Activated T-helper 1 cell treated with anti-CD3 and anti-CD28 coated beads, Interleukin-12 subunit alpha, Interleukin-12 subunit beta, Interleukin-2, Interleukin-4 antibody, amounts not matched to agents 30 ng/mL and 10 ng/mL and 1 ng/mL, durations not matched to agents 14 hours and 24 hours and 36 hours (primary cell): Measurements from ENCODE around the gene KLHL18. TPM values are rescaled to one million over a fixed set of nuclear protein-coding genes. Genes with fewer than 3 reads are reported as not detected.
"Not testable (repeated sequence)": the region's sequence is repeated elsewhere in the genome, so short reads cannot be mapped to it uniquely, and the experiment has no call there.

ENCODE experiments used
- DNase-seq: peaks from one replicate; pipeline ENCODE4 v3.0.0; 2021; ENCODE audit warnings: low spot score
- H3K27ac Mint-ChIP-seq: one replicate; pipeline ENCODE4 v1.8.0; 2021; ENCODE audit warnings: mild to moderate bottlenecking, mixed read lengths
- H3K27me3 Mint-ChIP-seq: one replicate; pipeline ENCODE4 v1.8.0; 2022; ENCODE audit warnings: mild to moderate bottlenecking, moderate library complexity, mixed read lengths; ENCODE audit not compliant: insufficient read depth
- H3K36me3 Mint-ChIP-seq: one replicate; pipeline ENCODE4 v1.8.0; 2021; ENCODE audit warnings: low read depth, mixed read lengths
- H3K4me1 Mint-ChIP-seq: one replicate; pipeline ENCODE4 v1.8.0; 2021; ENCODE audit warnings: low read depth, mixed read lengths
- H3K4me3 Mint-ChIP-seq: one replicate; pipeline ENCODE4 v1.8.0; 2021; ENCODE audit warnings: mild to moderate bottlenecking, moderate library complexity, mixed read lengths
- H3K9me3 Mint-ChIP-seq: one replicate; pipeline ENCODE4 v1.8.0; 2021; ENCODE audit warnings: mixed read lengths
- intact Hi-C: fragments of 100-400 bp; cut with micrococcal nuclease; formaldehyde crosslinking; loops from one replicate; pipeline ENCODE4 v1.15.1; 2024
- total RNA-seq: library from RNA; stranded (reverse); gene quantifications from 2 replicates; pipeline ENCODE4 v1.2.3, GENCODE V29; 2022

The KLHL18 gene
- total RNA-seq, 1 donor from 2014 or later = 48.3 TPM

GRCh38 chr3:47365213-47366153 is 82.7 kb downstream of the KLHL18 start:
- Mint-ChIP-seq H3K36me3 (no peaks in the 10 kb centered on the region), H3K27me3 (peaks cover 4% of the 10 kb centered on the region), H3K9me3 (peaks cover under 1% of the 10 kb centered on the region), H3K27ac (no peak overlapping the region), H3K4me1 (peaks cover 9% of the 10 kb centered on the region), H3K4me3 (no peak overlapping the region)
- intact Hi-C loops = no loop called here
- no peak for DNase-seq

GRCh38 chr3:47366833-47367232 is 84.1 kb downstream of the KLHL18 start:
- no peak overlapping the region for H3K4me3 Mint-ChIP-seq
- H3K9me3 Mint-ChIP-seq = no peaks in the 10 kb centered on the region
- no peak for DNase-seq
- no peak overlapping the region for H3K27ac Mint-ChIP-seq
- intact Hi-C loops = no loop called here
- H3K4me1 Mint-ChIP-seq = peaks cover 9% of the 10 kb centered on the region
- no peaks in the 10 kb centered on the region for H3K36me3 Mint-ChIP-seq
- H3K27me3 Mint-ChIP-seq = peaks cover 4% of the 10 kb centered on the region

- DNase-seq = no peak
- Mint-ChIP-seq H3K4me3 (no peak overlapping the region), H3K9me3 (no peaks in the 10 kb centered on the region), H3K27me3 (peaks cover 10% of the 10 kb centered on the region), H3K36me3 (no peaks in the 10 kb centered on the region), H3K4me1 (peaks cover 3% of the 10 kb centered on the region), H3K27ac (no peak overlapping the region)
- intact Hi-C loops = no loop called here
These were observed 84.9 kb downstream of the KLHL18 start for GRCh38 chr3:47367631-47368030.

GRCh38 chr3:47370020-47370419 is 87.3 kb downstream of the KLHL18 start:
- H3K27ac Mint-ChIP-seq, DNase-seq, H3K36me3 Mint-ChIP-seq, H3K9me3 Mint-ChIP-seq, H3K4me1 Mint-ChIP-seq, H3K4me3 Mint-ChIP-seq: not testable (repeated sequence)
- H3K27me3 Mint-ChIP-seq = peaks cover 15% of the 10 kb centered on the region
- intact Hi-C loops = loop anchor here (2.0 kb wide), 1 partner anchor 503 kb away; no protein-coding TSS in a partner anchor

GRCh38 chr3:47370887-47371697 is 88.3 kb downstream of the KLHL18 start:
- Mint-ChIP-seq H3K27ac (no peak overlapping the region), H3K4me3 (no peak overlapping the region), H3K27me3 (peaks cover 15% of the 10 kb centered on the region), H3K9me3 (no peaks in the 10 kb centered on the region), H3K4me1 (no peaks in the 10 kb centered on the region), H3K36me3 (no peaks in the 10 kb centered on the region)
- intact Hi-C loops = loop anchor here (1.0 to 2.0 kb wide), 2 partner anchors 504 to 666 kb away; no protein-coding TSS in a partner anchor
- DNase-seq = no peak

- Mint-ChIP-seq H3K36me3 (no peaks in the 10 kb centered on the region), H3K27me3 (peaks cover 11% of the 10 kb centered on the region), H3K9me3 (no peaks in the 10 kb centered on the region), H3K4me3 (no peak overlapping the region), H3K4me1 (peaks cover 14% of the 10 kb centered on the region), H3K27ac (no peak overlapping the region)
- DNase-seq = no peak
- intact Hi-C loops = no loop called here
These were observed 91.8 kb downstream of the KLHL18 start for GRCh38 chr3:47374587-47374986.

- intact Hi-C loops = no loop called here
- Mint-ChIP-seq H3K27ac (no peak overlapping the region), H3K4me1 (peaks cover 24% of the 10 kb centered on the region), H3K4me3 (no peak overlapping the region), H3K36me3 (peaks cover 6% of the 10 kb centered on the region), H3K9me3 (no peaks in the 10 kb centered on the region), H3K27me3 (peaks cover 11% of the 10 kb centered on the region)
- no peak for DNase-seq
These were observed 93.6 kb downstream of the KLHL18 start for GRCh38 chr3:47376393-47376792.

GRCh38 chr3:47377186-47377585 is 94.4 kb downstream of the KLHL18 start:
- intact Hi-C loops = no loop called here
- Mint-ChIP-seq H3K4me1 (peaks cover 30% of the 10 kb centered on the region), H3K9me3 (no peaks in the 10 kb centered on the region), H3K36me3 (peaks cover 9% of the 10 kb centered on the region), H3K27me3 (peaks cover 10% of the 10 kb centered on the region), H3K4me3 (no peak overlapping the region), H3K27ac (no peak overlapping the region)
- DNase-seq = no peak

GRCh38 chr3:47378869-47379268 is 96.1 kb downstream of the KLHL18 start:
- Mint-ChIP-seq H3K4me3 (peak overlapping the region; percentile 100), H3K36me3 (peaks cover 14% of the 10 kb centered on the region), H3K27ac (peak overlapping the region; percentile 30), H3K9me3 (no peaks in the 10 kb centered on the region), H3K27me3 (no peaks in the 10 kb centered on the region), H3K4me1 (peaks cover 40% of the 10 kb centered on the region)
- intact Hi-C loops = no loop called here
- DNase-seq = no peak

- Mint-ChIP-seq H3K9me3 (no peaks in the 10 kb centered on the region), H3K27ac (peak overlapping the region; percentile 100), H3K36me3 (peaks cover 14% of the 10 kb centered on the region), H3K4me3 (peak overlapping the region; percentile 100), H3K27me3 (no peaks in the 10 kb centered on the region), H3K4me1 (peaks cover 41% of the 10 kb centered on the region)
- intact Hi-C loops = no loop called here
- no peak for DNase-seq
These were observed 96.7 kb downstream of the KLHL18 start for GRCh38 chr3:47379411-47379899.

- intact Hi-C loops = loop anchor here (1.0 to 5.0 kb wide), 8 partner anchors 41 to 423 kb away; partner anchors contain the start of genes CCDC12, DHX30, ELP6 and KIF9
- DNase-seq = no peak
- H3K27ac Mint-ChIP-seq = peak overlapping the region; percentile 100
- H3K4me1 Mint-ChIP-seq = peaks cover 41% of the 10 kb centered on the region
- H3K4me3 Mint-ChIP-seq = peak overlapping the region; percentile 100
- H3K27me3 Mint-ChIP-seq = no peaks in the 10 kb centered on the region
- H3K9me3 Mint-ChIP-seq = no peaks in the 10 kb centered on the region
- H3K36me3 Mint-ChIP-seq = peaks cover 17% of the 10 kb centered on the region
These were observed 97.4 kb downstream of the KLHL18 start for GRCh38 chr3:47380026-47380600.

GRCh38 chr3:47380601-47381316 is 98.0 kb downstream of the KLHL18 start, which contains the start of gene PTPN23:
PTPN23 (plus strand) TSS chr3:47381021; CDS start chr3:47381097, 76 bp downstream.
- peak; percentile 99 for DNase-seq
- Mint-ChIP-seq H3K27me3 (no peaks in the 10 kb centered on the region), H3K36me3 (peaks cover 21% of the 10 kb centered on the region), H3K27ac (peak within 1 kb of the TSS; percentile 100), H3K4me3 (peak within 1 kb of the TSS; percentile 100), H3K4me1 (peaks cover 43% of the 10 kb centered on the region), H3K9me3 (no peaks in the 10 kb centered on the region)
- intact Hi-C loops = loop anchor here (1.0 to 5.0 kb wide), 9 partner anchors 41 to 422 kb away; partner anchors contain the start of genes CCDC12, DHX30, ELP6 and KIF9
